ENCODE data around the gene ZNF787. TPM values are rescaled to one million over a fixed set of nuclear protein-coding genes. Genes with fewer than 3 reads are reported as not detected.
A peak's percentile ranks its signal among the peaks of the same experiment; 100 is the strongest.

ZNF787 gene
- total and polyA plus RNA-seq, 10 of the 15 experiments (the other 5 are each of a cell fraction or from before 2014, with no cell fraction given), result 0.23 to 39.9 (median 4.1) TPM

- ChIA-PET POLR2A (no interaction called here), RAD21 (ENCODE audit: unreplicated experiment) (no interaction called here), CTCF (interaction anchor here (0.9 to 1.2 kb wide), 2 partner anchors 14 to 29 kb away, joined by 3 to 5 read pairs; no protein-coding TSS in a partner anchor), SMC1A (ENCODE audit: uncharacterized antibody, unreplicated experiment) (no interaction called here)
- in situ Hi-C loops (cut with MboI), result no loop called here
- Histone ChIP-seq H3K4me2 (ENCODE audit: control insufficient read depth, insufficient read depth) (no peak overlapping the region), H2AFZ (ENCODE audit: control insufficient read depth, low read depth, low read length) (no peak overlapping the region), H3K9me3 (replicated peaks; ENCODE audit: control insufficient read depth, insufficient read depth, low read length) (no peaks in the 10 kb centered on the region), H3K27me3 (replicated peaks in 1 of 2; ENCODE audit: control insufficient read depth in 2 of 2, insufficient read depth in 2 of 2, low read length in 1 of 2) (no peaks in the 10 kb centered on the region), H3K4me3 (no peak overlapping the region), H3K79me2 (ENCODE audit: control insufficient read depth, insufficient read depth, low read length) (no peaks in the 10 kb centered on the region), H4K20me1 (ENCODE audit: control insufficient read depth, insufficient read depth) (no peaks in the 10 kb centered on the region), H3K27ac (ENCODE audit: control insufficient read depth, insufficient read depth) (no peak overlapping the region), H3K36me3 (ENCODE audit: control insufficient read depth in 2 of 2, insufficient read depth in 2 of 2, low read length in 1 of 2) (peaks cover 9 to 11% of the 10 kb centered on the region in 2 experiments; a peak in 3 of 4 replicates), H3K4me1 (ENCODE audit: control insufficient read depth, insufficient read depth, low read length) (no peaks in the 10 kb centered on the region), H3K9ac (ENCODE audit: control insufficient read depth, insufficient read depth, low read length) (no peak overlapping the region)
- intact Hi-C loops (cut with micrococcal nuclease; ENCODE audit: unreplicated experiment), result no loop called here
- 90% methylated on average over 16 of the region's 16 CpGs for WGBS (ENCODE audit: insufficient coverage, insufficient replicate concordance, low lambda C conversion rate, missing lambda C conversion rate)
- BruUV-seq (replicated peaks), result no TSS peak
- no peak for TF ChIP-seq ZBTB40 (IDR thresholded peaks at IDR 0.05; ENCODE audit: borderline replicate concordance)
- 0 out of 2 replicates have a peak, but pooled peaks have one; percentile 16 for TF ChIP-seq POLR2A (IDR thresholded peaks at IDR 0.05; ENCODE audit: low read depth, low read length)
- FAIRE-seq (no peak), DNase-seq (ENCODE audit: low read depth, low spot score) (no peak), ATAC-seq (no peak)
Measured at GRCh38 chr19:56158170-56158757, 37.2 kb upstream of the ZNF787 start.

GRCh38 chr19:56156768-56157167 is 35.7 kb upstream of the ZNF787 start:
- intact Hi-C loops (cut with micrococcal nuclease; ENCODE audit: unreplicated experiment) (no loop called here), in situ Hi-C loops (cut with MboI) (no loop called here)
- TF ChIP-seq SKIL (IDR thresholded peaks at IDR 0.05; ENCODE audit: low read depth, poor library complexity, severe bottlenecking), result no peak
- Histone ChIP-seq H3K4me2 (ENCODE audit: control insufficient read depth, insufficient read depth) (no peak overlapping the region), H4K20me1 (ENCODE audit: control insufficient read depth, insufficient read depth) (no peaks in the 10 kb centered on the region), H3K9me3 (replicated peaks; ENCODE audit: control insufficient read depth, insufficient read depth, low read length) (no peaks in the 10 kb centered on the region), H3K27me3 (replicated peaks in 1 of 2; ENCODE audit: control insufficient read depth in 2 of 2, insufficient read depth in 2 of 2, low read length in 1 of 2) (no peaks in the 10 kb centered on the region), H2AFZ (ENCODE audit: control insufficient read depth, low read depth, low read length) (no peak overlapping the region), H3K4me3 (no peak overlapping the region), H3K79me2 (ENCODE audit: control insufficient read depth, insufficient read depth, low read length) (no peaks in the 10 kb centered on the region), H3K9ac (ENCODE audit: control insufficient read depth, insufficient read depth, low read length) (no peak overlapping the region), H3K4me1 (ENCODE audit: control insufficient read depth, insufficient read depth, low read length) (no peaks in the 10 kb centered on the region), H3K27ac (ENCODE audit: control insufficient read depth, insufficient read depth) (no peak overlapping the region), H3K36me3 (ENCODE audit: control insufficient read depth in 2 of 2, insufficient read depth in 2 of 2, low read length in 1 of 2) (peaks cover 9 to 11% of the 10 kb centered on the region in 2 experiments; a peak in 3 of 4 replicates)
- ChIA-PET SMC1A (ENCODE audit: uncharacterized antibody, unreplicated experiment) (no interaction called here), RAD21 (ENCODE audit: unreplicated experiment) (no interaction called here), POLR2A (no interaction called here), CTCF (interaction anchor here (1.2 kb wide), 1 partner anchor 30 kb away, joined by 3 read pairs; no protein-coding TSS in a partner anchor)
- no TSS peak for BruUV-seq (replicated peaks)
- no peak for FAIRE-seq
- no peak for DNase-seq (ENCODE audit: low read depth, low spot score)
- ATAC-seq, result no peak
- 84% methylated on average over 11 of the region's 11 CpGs for WGBS (ENCODE audit: insufficient coverage, insufficient replicate concordance, low lambda C conversion rate, missing lambda C conversion rate)

All from GM12878 (cell line).